ENCODE results near the gene KIFBP. TPM values are rescaled to one million over a fixed set of nuclear protein-coding genes. Genes with fewer than 3 reads are reported as not detected.

KIFBP gene
- total and polyA plus RNA-seq, 2 of the 13 experiments (the other 11 are each of a cell fraction or from before 2014, with no cell fraction given), result 13.0 to 21.9 TPM

DNA sequence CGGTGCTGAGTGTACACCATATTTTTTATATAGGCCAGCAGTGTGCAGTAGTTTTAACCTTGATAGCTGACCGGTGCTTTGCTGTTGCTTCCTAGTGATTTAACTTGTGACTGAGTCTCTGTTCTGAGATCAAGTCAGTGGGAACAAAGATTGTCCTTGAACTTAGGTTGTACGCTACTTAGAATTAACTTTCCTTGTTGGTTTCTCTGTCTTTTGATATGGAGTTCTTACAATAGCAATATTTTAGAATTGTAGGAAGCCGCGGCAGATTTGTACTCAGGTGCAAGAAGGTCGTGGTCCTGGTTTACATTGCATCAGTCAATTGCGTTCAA, 31.4 kb upstream of the KIFBP start (continued):
- TF ChIP-seq, protein P1, sequence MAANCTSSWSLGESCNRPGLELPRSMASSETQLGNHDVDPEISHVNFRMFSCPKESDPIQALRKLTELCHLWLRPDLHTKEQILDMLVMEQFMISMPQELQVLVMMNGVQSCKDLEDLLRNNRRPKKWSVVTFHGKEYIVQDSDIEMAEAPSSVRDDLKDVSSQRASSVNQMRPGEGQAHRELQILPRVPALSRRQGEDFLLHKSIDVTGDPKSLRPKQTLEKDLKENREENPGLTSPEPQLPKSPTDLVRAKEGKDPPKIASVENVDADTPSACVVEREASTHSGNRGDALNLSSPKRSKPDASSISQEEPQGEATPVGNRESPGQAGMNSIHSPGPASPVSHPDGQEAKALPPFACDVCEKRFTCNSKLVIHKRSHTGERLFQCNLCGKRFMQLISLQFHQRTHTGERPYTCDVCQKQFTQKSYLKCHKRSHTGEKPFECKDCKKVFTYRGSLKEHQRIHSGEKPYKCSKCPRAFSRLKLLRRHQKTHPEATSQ (CRISPR knock-in tag; IDR thresholded peaks at IDR 0.05; ENCODE audit: borderline replicate concordance), result no peak
- no peak for TF ChIP-seq ZNF792 (CRISPR knock-in tag; IDR thresholded peaks at IDR 0.05)
- TF ChIP-seq, protein P2, sequence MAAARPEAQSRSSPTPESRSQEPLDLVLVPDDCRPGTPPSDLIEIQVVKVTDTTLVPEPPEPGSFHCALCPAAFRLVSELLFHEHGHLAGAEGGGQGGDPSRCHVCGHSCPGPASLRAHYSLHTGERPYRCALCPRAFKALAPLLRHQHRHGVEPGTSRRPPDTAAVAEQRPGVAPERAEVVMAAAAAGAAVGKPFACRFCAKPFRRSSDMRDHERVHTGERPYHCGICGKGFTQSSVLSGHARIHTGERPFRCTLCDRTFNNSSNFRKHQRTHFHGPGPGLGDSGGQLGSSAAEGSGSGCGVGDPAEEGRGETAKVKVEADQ (CRISPR knock-in tag; IDR thresholded peaks at IDR 0.05; ENCODE audit: borderline replicate concordance), result no peak
- TF ChIP-seq, protein P3, sequence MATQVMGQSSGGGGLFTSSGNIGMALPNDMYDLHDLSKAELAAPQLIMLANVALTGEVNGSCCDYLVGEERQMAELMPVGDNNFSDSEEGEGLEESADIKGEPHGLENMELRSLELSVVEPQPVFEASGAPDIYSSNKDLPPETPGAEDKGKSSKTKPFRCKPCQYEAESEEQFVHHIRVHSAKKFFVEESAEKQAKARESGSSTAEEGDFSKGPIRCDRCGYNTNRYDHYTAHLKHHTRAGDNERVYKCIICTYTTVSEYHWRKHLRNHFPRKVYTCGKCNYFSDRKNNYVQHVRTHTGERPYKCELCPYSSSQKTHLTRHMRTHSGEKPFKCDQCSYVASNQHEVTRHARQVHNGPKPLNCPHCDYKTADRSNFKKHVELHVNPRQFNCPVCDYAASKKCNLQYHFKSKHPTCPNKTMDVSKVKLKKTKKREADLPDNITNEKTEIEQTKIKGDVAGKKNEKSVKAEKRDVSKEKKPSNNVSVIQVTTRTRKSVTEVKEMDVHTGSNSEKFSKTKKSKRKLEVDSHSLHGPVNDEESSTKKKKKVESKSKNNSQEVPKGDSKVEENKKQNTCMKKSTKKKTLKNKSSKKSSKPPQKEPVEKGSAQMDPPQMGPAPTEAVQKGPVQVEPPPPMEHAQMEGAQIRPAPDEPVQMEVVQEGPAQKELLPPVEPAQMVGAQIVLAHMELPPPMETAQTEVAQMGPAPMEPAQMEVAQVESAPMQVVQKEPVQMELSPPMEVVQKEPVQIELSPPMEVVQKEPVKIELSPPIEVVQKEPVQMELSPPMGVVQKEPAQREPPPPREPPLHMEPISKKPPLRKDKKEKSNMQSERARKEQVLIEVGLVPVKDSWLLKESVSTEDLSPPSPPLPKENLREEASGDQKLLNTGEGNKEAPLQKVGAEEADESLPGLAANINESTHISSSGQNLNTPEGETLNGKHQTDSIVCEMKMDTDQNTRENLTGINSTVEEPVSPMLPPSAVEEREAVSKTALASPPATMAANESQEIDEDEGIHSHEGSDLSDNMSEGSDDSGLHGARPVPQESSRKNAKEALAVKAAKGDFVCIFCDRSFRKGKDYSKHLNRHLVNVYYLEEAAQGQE (IDR thresholded peaks at IDR 0.05; ENCODE audit: borderline replicate concordance in 1 of 2, low read depth in 1 of 2, low read length in 2 of 2), result no peak
- no peak for TF ChIP-seq ZSCAN30 (CRISPR knock-in tag; IDR thresholded peaks at IDR 0.05)
- TF ChIP-seq, protein P4, sequence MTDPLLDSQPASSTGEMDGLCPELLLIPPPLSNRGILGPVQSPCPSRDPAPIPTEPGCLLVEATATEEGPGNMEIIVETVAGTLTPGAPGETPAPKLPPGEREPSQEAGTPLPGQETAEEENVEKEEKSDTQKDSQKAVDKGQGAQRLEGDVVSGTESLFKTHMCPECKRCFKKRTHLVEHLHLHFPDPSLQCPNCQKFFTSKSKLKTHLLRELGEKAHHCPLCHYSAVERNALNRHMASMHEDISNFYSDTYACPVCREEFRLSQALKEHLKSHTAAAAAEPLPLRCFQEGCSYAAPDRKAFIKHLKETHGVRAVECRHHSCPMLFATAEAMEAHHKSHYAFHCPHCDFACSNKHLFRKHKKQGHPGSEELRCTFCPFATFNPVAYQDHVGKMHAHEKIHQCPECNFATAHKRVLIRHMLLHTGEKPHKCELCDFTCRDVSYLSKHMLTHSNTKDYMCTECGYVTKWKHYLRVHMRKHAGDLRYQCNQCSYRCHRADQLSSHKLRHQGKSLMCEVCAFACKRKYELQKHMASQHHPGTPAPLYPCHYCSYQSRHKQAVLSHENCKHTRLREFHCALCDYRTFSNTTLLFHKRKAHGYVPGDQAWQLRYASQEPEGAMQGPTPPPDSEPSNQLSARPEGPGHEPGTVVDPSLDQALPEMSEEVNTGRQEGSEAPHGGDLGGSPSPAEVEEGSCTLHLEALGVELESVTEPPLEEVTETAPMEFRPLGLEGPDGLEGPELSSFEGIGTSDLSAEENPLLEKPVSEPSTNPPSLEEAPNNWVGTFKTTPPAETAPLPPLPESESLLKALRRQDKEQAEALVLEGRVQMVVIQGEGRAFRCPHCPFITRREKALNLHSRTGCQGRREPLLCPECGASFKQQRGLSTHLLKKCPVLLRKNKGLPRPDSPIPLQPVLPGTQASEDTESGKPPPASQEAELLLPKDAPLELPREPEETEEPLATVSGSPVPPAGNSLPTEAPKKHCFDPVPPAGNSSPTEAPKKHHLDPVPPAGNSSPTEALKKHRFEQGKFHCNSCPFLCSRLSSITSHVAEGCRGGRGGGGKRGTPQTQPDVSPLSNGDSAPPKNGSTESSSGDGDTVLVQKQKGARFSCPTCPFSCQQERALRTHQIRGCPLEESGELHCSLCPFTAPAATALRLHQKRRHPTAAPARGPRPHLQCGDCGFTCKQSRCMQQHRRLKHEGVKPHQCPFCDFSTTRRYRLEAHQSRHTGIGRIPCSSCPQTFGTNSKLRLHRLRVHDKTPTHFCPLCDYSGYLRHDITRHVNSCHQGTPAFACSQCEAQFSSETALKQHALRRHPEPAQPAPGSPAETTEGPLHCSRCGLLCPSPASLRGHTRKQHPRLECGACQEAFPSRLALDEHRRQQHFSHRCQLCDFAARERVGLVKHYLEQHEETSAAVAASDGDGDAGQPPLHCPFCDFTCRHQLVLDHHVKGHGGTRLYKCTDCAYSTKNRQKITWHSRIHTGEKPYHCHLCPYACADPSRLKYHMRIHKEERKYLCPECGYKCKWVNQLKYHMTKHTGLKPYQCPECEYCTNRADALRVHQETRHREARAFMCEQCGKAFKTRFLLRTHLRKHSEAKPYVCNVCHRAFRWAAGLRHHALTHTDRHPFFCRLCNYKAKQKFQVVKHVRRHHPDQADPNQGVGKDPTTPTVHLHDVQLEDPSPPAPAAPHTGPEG (CRISPR knock-in tag; IDR thresholded peaks at IDR 0.05), result no peak
- TF ChIP-seq, protein P5, sequence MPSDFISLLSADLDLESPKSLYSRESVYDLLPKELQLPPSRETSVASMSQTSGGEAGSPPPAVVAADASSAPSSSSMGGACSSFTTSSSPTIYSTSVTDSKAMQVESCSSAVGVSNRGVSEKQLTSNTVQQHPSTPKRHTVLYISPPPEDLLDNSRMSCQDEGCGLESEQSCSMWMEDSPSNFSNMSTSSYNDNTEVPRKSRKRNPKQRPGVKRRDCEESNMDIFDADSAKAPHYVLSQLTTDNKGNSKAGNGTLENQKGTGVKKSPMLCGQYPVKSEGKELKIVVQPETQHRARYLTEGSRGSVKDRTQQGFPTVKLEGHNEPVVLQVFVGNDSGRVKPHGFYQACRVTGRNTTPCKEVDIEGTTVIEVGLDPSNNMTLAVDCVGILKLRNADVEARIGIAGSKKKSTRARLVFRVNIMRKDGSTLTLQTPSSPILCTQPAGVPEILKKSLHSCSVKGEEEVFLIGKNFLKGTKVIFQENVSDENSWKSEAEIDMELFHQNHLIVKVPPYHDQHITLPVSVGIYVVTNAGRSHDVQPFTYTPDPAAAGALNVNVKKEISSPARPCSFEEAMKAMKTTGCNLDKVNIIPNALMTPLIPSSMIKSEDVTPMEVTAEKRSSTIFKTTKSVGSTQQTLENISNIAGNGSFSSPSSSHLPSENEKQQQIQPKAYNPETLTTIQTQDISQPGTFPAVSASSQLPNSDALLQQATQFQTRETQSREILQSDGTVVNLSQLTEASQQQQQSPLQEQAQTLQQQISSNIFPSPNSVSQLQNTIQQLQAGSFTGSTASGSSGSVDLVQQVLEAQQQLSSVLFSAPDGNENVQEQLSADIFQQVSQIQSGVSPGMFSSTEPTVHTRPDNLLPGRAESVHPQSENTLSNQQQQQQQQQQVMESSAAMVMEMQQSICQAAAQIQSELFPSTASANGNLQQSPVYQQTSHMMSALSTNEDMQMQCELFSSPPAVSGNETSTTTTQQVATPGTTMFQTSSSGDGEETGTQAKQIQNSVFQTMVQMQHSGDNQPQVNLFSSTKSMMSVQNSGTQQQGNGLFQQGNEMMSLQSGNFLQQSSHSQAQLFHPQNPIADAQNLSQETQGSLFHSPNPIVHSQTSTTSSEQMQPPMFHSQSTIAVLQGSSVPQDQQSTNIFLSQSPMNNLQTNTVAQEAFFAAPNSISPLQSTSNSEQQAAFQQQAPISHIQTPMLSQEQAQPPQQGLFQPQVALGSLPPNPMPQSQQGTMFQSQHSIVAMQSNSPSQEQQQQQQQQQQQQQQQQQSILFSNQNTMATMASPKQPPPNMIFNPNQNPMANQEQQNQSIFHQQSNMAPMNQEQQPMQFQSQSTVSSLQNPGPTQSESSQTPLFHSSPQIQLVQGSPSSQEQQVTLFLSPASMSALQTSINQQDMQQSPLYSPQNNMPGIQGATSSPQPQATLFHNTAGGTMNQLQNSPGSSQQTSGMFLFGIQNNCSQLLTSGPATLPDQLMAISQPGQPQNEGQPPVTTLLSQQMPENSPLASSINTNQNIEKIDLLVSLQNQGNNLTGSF (CRISPR knock-in tag; IDR thresholded peaks at IDR 0.05), result no peak
- no peak for TF ChIP-seq SP4 (CRISPR knock-in tag; IDR thresholded peaks at IDR 0.05)
- no peak for TF ChIP-seq SUZ12 (IDR thresholded peaks at IDR 0.05; ENCODE audit: low read depth, low read length)
- no peak for TF ChIP-seq TEAD3 (CRISPR knock-in tag; optimal IDR thresholded peaks at IDR 0.05; ENCODE audit: borderline replicate concordance)
- TF ChIP-seq, protein P6, sequence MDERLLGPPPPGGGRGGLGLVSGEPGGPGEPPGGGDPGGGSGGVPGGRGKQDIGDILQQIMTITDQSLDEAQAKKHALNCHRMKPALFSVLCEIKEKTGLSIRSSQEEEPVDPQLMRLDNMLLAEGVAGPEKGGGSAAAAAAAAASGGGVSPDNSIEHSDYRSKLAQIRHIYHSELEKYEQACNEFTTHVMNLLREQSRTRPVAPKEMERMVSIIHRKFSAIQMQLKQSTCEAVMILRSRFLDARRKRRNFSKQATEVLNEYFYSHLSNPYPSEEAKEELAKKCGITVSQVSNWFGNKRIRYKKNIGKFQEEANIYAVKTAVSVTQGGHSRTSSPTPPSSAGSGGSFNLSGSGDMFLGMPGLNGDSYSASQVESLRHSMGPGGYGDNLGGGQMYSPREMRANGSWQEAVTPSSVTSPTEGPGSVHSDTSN (CRISPR knock-in tag; IDR thresholded peaks at IDR 0.05), result no peak
